ENCODE results near the gene LRRTM4.

Gene LRRTM4

GRCh38 chr2:77017355-77017745, 504.8 kb downstream of the LRRTM4 start:
- no peaks in the 10 kb centered on the region for H3K79me2 ChIP-seq (ENCODE audit: low read length)
- TF ChIP-seq EZH2phosphoT487 (IDR thresholded peaks at IDR 0.05; ENCODE audit: low read depth): no peak
- no peak for TF ChIP-seq CTCF (IDR thresholded peaks at IDR 0.05; ENCODE audit: low read depth, low read length)
- no peak overlapping the region for H3K27ac ChIP-seq (ENCODE audit: low read length)
- no peak overlapping the region for H3K9ac ChIP-seq (ENCODE audit: low read length)
- no peaks in the 10 kb centered on the region for H3K36me3 ChIP-seq (replicated peaks; ENCODE audit: low read depth, low read length)
- H3K27me3 ChIP-seq (ENCODE audit: low read depth, low read length): no peaks in the 10 kb centered on the region
- no peak overlapping the region for H3K4me2 ChIP-seq (ENCODE audit: low read length)
- no peaks in the 10 kb centered on the region for H3K4me1 ChIP-seq (ENCODE audit: low read length)
- H2AFZ ChIP-seq (ENCODE audit: low read depth, low read length): no peak overlapping the region
- H3K4me3 ChIP-seq (ENCODE audit: low read length): no peak overlapping the region
- no peaks in the 10 kb centered on the region for H3K9me3 ChIP-seq (ENCODE audit: insufficient read depth, low read length)
- H4K20me1 ChIP-seq (ENCODE audit: insufficient read depth, low read length): no peaks in the 10 kb centered on the region

GRCh38 chr2:77016443-77017354, 505.5 kb downstream of the LRRTM4 start:
- H3K4me3 ChIP-seq (ENCODE audit: low read length): no peak overlapping the region
- no peaks in the 10 kb centered on the region for H3K9me3 ChIP-seq (ENCODE audit: insufficient read depth, low read length)
- no peak overlapping the region for H3K9ac ChIP-seq (ENCODE audit: low read length)
- H3K27ac ChIP-seq (ENCODE audit: low read length): no peak overlapping the region
- no peaks in the 10 kb centered on the region for H3K27me3 ChIP-seq (ENCODE audit: low read depth, low read length)
- H3K4me1 ChIP-seq (ENCODE audit: low read length): no peaks in the 10 kb centered on the region
- no peaks in the 10 kb centered on the region for H4K20me1 ChIP-seq (ENCODE audit: insufficient read depth, low read length)
- H2AFZ ChIP-seq (ENCODE audit: low read depth, low read length): no peak overlapping the region
- no peak for TF ChIP-seq CTCF (IDR thresholded peaks at IDR 0.05; ENCODE audit: low read depth, low read length)
- no peak for TF ChIP-seq EZH2phosphoT487 (IDR thresholded peaks at IDR 0.05; ENCODE audit: low read depth)
- H3K36me3 ChIP-seq (replicated peaks; ENCODE audit: low read depth, low read length): no peaks in the 10 kb centered on the region
- no peak overlapping the region for H3K4me2 ChIP-seq (ENCODE audit: low read length)
- no peaks in the 10 kb centered on the region for H3K79me2 ChIP-seq (ENCODE audit: low read length)

- no peaks in the 10 kb centered on the region for H3K9me3 ChIP-seq (ENCODE audit: insufficient read depth, low read length)
- H3K79me2 ChIP-seq (ENCODE audit: low read length): no peaks in the 10 kb centered on the region
- H3K27me3 ChIP-seq (ENCODE audit: low read depth, low read length): no peaks in the 10 kb centered on the region
- H2AFZ ChIP-seq (ENCODE audit: low read depth, low read length): no peak overlapping the region
- no peaks in the 10 kb centered on the region for H3K36me3 ChIP-seq (replicated peaks; ENCODE audit: low read depth, low read length)
- H3K9ac ChIP-seq (ENCODE audit: low read length): no peak overlapping the region
- TF ChIP-seq CTCF (IDR thresholded peaks at IDR 0.05; ENCODE audit: low read depth, low read length) (no peak), EZH2phosphoT487 (IDR thresholded peaks at IDR 0.05; ENCODE audit: low read depth) (no peak)
- no peaks in the 10 kb centered on the region for H4K20me1 ChIP-seq (ENCODE audit: insufficient read depth, low read length)
- H3K4me1 ChIP-seq (ENCODE audit: low read length): no peaks in the 10 kb centered on the region
- H3K4me3 ChIP-seq (ENCODE audit: low read length): no peak overlapping the region
- no peak overlapping the region for H3K4me2 ChIP-seq (ENCODE audit: low read length)
- H3K27ac ChIP-seq (ENCODE audit: low read length): no peak overlapping the region
Measured at GRCh38 chr2:77013953-77014352, 508.2 kb downstream of the LRRTM4 start.

- TF ChIP-seq CTCF (IDR thresholded peaks at IDR 0.05; ENCODE audit: low read depth, low read length) (no peak), EZH2phosphoT487 (IDR thresholded peaks at IDR 0.05; ENCODE audit: low read depth) (no peak)
- no peak overlapping the region for H3K4me2 ChIP-seq (ENCODE audit: low read length)
- H3K9me3 ChIP-seq (ENCODE audit: insufficient read depth, low read length): no peaks in the 10 kb centered on the region
- no peak overlapping the region for H3K9ac ChIP-seq (ENCODE audit: low read length)
- no peaks in the 10 kb centered on the region for H3K4me1 ChIP-seq (ENCODE audit: low read length)
- H4K20me1 ChIP-seq (ENCODE audit: insufficient read depth, low read length): no peaks in the 10 kb centered on the region
- H2AFZ ChIP-seq (ENCODE audit: low read depth, low read length): no peak overlapping the region
- H3K36me3 ChIP-seq (replicated peaks; ENCODE audit: low read depth, low read length): no peaks in the 10 kb centered on the region
- H3K27ac ChIP-seq (ENCODE audit: low read length): no peak overlapping the region
- H3K79me2 ChIP-seq (ENCODE audit: low read length): no peaks in the 10 kb centered on the region
- no peaks in the 10 kb centered on the region for H3K27me3 ChIP-seq (ENCODE audit: low read depth, low read length)
- no peak overlapping the region for H3K4me3 ChIP-seq (ENCODE audit: low read length)
Measured at GRCh38 chr2:77013457-77013856, 508.7 kb downstream of the LRRTM4 start.

Data from OCI-LY3 (cell line).